Ovary (tissue), 9 donors: Measurements from ENCODE around the gene SARM1. TPM values are rescaled to one million over a fixed set of nuclear protein-coding genes. Genes with fewer than 3 reads are reported as not detected.

Experiments used
- DNase-seq, 5 donors: peaks; one replicate each; pipeline ENCODE4 v3.0.0-alpha.2; 2019 to 2020
- H3K27ac ChIP-seq, 2 donors: fragments of 200-600 bp; one replicate each; pipeline versions ENCODE4 v1.5.1 to v1.8.0; 2019 to 2022
- H3K27me3 ChIP-seq: fragments of 200-600 bp; one replicate; pipeline ENCODE4 v1.8.0; 2022
- H3K36me3 ChIP-seq: fragments of 200-600 bp; sonication (generic); one replicate; pipeline ENCODE4 v1.5.1; 2019
- H3K4me1 ChIP-seq: one replicate; pipeline ENCODE4 v1.8.1; 2013; ENCODE audit warnings: mild to moderate bottlenecking, moderate library complexity; ENCODE audit not compliant: insufficient read depth
- H3K4me3 ChIP-seq: fragments of 200-600 bp; sonication (generic); one replicate; pipeline ENCODE4 v1.5.1; 2017
- H3K9me3 ChIP-seq, 2 donors: fragments of 200-600 bp in 1 of 2; sonication (generic) in 1 of 2; one replicate each; pipeline versions ENCODE4 v1.5.1 to v1.8.1; 2013 to 2019; ENCODE audit warnings: mild to moderate bottlenecking in 1 of 2, moderate library complexity in 1 of 2
- CTCF ChIP-seq, 3 donors: fragments of 450-650 bp in 2 of 3; fragments of 200-600 bp in 1 of 3; IDR thresholded peaks; one replicate each; pipeline versions ENCODE4 v1.5.1 to v1.8.0; 2016 to 2022; ENCODE audit warnings: antibody characterized with exemption in 3 of 3, mild to moderate bottlenecking in 1 of 3
- EP300 ChIP-seq: sonication (generic); formaldehyde crosslinking; IDR thresholded peaks from one replicate; pipeline ENCODE4 v1.6.1; 2017; ENCODE audit warnings: antibody characterized with exemption
- POLR2A ChIP-seq: fragments of 450-650 bp; IDR thresholded peaks from one replicate; pipeline ENCODE4 v1.6.1; 2017; ENCODE audit warnings: antibody characterized with exemption, mild to moderate bottlenecking, moderate library complexity
- WGBS, 3 donors: extraction: QIAGEN DNeasy Blood & Tissue Kit in 1 of 3; methylation state at CpG; one replicate each; pipeline versions ENCODE4 v1.1.5 to v1.1.7; 2013 to 2017; 5-methylcytosine and 5-hydroxymethylcytosine counted together
- intact Hi-C, 4 donors: fragments of 100-400 bp; cut with DNase I; formaldehyde crosslinking; loops; one replicate each; pipeline versions ENCODE4 v1.11.0 to v1.15.1; 2022 to 2023
- polyA plus RNA-seq, 2 donors: library from polyadenylated mRNA; stranded (reverse); fragments of 200-250 nt in 1 of 2; fragments of 350-450 nt in 1 of 2; fragmentation: Illumina TruSeq in 1 of 2; extraction: RNeasy Lipid Tissue Mini Kit (QIAGEN cat#74804) in 1 of 2; gene quantifications; one replicate each; pipeline ENCODE4 v1.2.3, GENCODE V29; 2013 to 2014
- total RNA-seq, 7 donors: library from RNA; depleted of rRNA in 2 of 7; stranded (reverse); fragments of >200 nt in 2 of 7; fragmentation: NEBNext Ultra II Directional in 3 of 7; extraction: Animal tissue kit (Norgen Biotek cat#: 25700) in 3 of 7; gene quantifications; one replicate each; pipeline versions ENCODE4 v1.1.0 to v1.2.4, GENCODE V29; 2016 to 2023
- donor health status: DM: no; HTN: no; CAD: no; lungs with moderate emphysema.
- donor health status: DM: no; HTN: no; CAD: no.
- donor health status: Bipolar disorder and iron deficiency.
- donor health status: DM: yes; HTN: yes; CAD: no.
- donor health status: DM: no; HTN: no; CAD: no.
- donor health status: DM: yes; HTN: yes; CAD: no.

Gene SARM1
- total and polyA plus RNA-seq, 9 donors = 7.4 to 21.5 (median 14.1) TPM

- Histone ChIP-seq H3K4me3 (no peak overlapping the region), H3K27ac (no peak overlapping the region), H3K9me3 (no peaks in the 10 kb centered on the region), H3K27me3 (no peaks in the 10 kb centered on the region), H3K36me3 (no peaks in the 10 kb centered on the region), H3K4me1 (peaks cover 4% of the 10 kb centered on the region)
- TF ChIP-seq POLR2A = no peak
- TF ChIP-seq EP300 = no peak
- no peak for TF ChIP-seq CTCF (IDR thresholded peaks at IDR 0.05)
- intact Hi-C loops = no loop called here
- 88 to 91% (median 89%) methylated on average over 21 of the region's 21 CpGs for WGBS, 3 donors
- DNase-seq = no peak
Measured at GRCh38 chr17:28367641-28368305, 3.7 kb upstream of the SARM1 start.

- no peak for DNase-seq
- no peaks in the 10 kb centered on the region for H3K27me3 ChIP-seq
- 81 to 89% (median 83%) methylated on average over 5 of the region's 5 CpGs for WGBS, 3 donors
- no peaks in the 10 kb centered on the region for H3K36me3 ChIP-seq
- TF ChIP-seq CTCF (IDR thresholded peaks at IDR 0.05) (no peak), EP300 (no peak), POLR2A (no peak)
- intact Hi-C loops = no loop called here
- no peak overlapping the region for H3K4me3 ChIP-seq
- H3K9me3 ChIP-seq = no peaks in the 10 kb centered on the region
- no peak overlapping the region for H3K27ac ChIP-seq
- H3K4me1 ChIP-seq = peaks cover 7% of the 10 kb centered on the region
Measured at GRCh38 chr17:28368306-28368831, 3.1 kb upstream of the SARM1 start.

- H3K4me3 ChIP-seq = no peak overlapping the region
- no peaks in the 10 kb centered on the region for H3K36me3 ChIP-seq
- no peak for DNase-seq
- H3K27me3 ChIP-seq = no peaks in the 10 kb centered on the region
- no peak for TF ChIP-seq CTCF (IDR thresholded peaks at IDR 0.05)
- no peak for TF ChIP-seq EP300
- no peak for TF ChIP-seq POLR2A
- H3K9me3 ChIP-seq = no peaks in the 10 kb centered on the region
- 87 to 93% (median 93%) methylated on average over 23 of the region's 23 CpGs for WGBS, 3 donors
- intact Hi-C loops = no loop called here
- H3K4me1 ChIP-seq = peaks cover 7% of the 10 kb centered on the region
- no peak overlapping the region for H3K27ac ChIP-seq
Measured at GRCh38 chr17:28368915-28369683, 2.4 kb upstream of the SARM1 start.

- Histone ChIP-seq H3K27me3 (no peaks in the 10 kb centered on the region), H3K4me3 (no peak overlapping the region), H3K36me3 (no peaks in the 10 kb centered on the region), H3K4me1 (peaks cover 7% of the 10 kb centered on the region), H3K9me3 (no peaks in the 10 kb centered on the region), H3K27ac (no peak overlapping the region)
- intact Hi-C loops = no loop called here
- WGBS, 3 donors = 58 to 69% (median 59%) methylated on average over 9 to 10 of the region's 10 CpGs
- no peak for DNase-seq
- TF ChIP-seq CTCF (IDR thresholded peaks at IDR 0.05) (no peak), POLR2A (no peak), EP300 (no peak)
Measured at GRCh38 chr17:28369684-28370034, 1.8 kb upstream of the SARM1 start.
